ENCODE data around the gene AP4S1. TPM values are rescaled to one million over a fixed set of nuclear protein-coding genes. Genes with fewer than 3 reads are reported as not detected.

Gene AP4S1
- total RNA-seq, 6 donors from 2014 or later: 5.3 to 11.1 (median 6.7) TPM

DNA sequence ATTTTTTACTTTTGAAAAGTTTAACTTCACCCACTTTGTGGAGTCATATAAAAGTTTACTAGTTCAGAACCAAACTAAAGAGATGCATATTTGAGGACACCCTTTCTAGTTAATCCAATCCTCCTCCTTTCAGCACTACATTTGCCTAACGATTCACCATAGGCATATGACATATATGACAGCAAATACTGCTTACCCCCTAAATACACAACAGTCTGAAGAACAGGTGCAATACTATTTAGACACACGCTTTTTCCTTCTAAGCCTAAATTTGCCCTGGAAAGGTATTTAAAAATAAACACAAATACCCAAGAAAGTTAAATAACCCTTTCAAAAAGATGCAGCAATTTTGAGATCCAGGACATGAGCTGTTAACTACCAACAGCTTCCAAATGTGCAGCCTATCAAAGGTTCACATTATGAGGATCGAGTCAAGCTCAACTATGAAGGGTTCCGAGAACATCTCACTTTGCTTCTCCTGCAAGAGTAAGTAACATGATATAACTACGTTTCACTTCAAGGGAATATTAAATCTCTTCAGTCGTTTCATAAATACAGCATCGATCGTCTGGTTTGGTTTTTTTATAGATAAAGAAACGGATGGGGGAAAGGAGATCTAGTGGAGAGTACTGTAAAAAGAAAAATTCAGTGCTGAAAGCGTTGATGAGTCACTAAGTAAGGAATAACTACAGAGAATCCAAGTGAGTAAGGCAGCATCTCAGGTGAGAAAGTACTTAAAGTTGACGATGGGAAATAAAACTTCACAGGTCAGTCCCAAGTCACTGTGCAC is 677 bp upstream of the AP4S1 start:
- H3K9me3 ChIP-seq: no peaks in the 10 kb centered on the region
- H3K4me1 ChIP-seq: peaks cover 19 to 30% (median 23%) of the 10 kb centered on the region in 4 donors
- DNase-seq: no peak
- no peaks in the 10 kb centered on the region for H3K36me3 ChIP-seq
- H3K27ac ChIP-seq: peak overlapping the region; percentile 97 to 100 (median 98)
- peak overlapping the region; percentile 63 to 90 (median 72) for H3K4me3 ChIP-seq
- WGBS, 2 donors: 5 to 8% methylated on average over 11 of the region's 11 CpGs
- no peak for ATAC-seq (ENCODE audit: low FRiP score in 2 of 2)
- H3K27me3 ChIP-seq: no peaks in the 10 kb centered on the region
- TF ChIP-seq, protein P1, sequence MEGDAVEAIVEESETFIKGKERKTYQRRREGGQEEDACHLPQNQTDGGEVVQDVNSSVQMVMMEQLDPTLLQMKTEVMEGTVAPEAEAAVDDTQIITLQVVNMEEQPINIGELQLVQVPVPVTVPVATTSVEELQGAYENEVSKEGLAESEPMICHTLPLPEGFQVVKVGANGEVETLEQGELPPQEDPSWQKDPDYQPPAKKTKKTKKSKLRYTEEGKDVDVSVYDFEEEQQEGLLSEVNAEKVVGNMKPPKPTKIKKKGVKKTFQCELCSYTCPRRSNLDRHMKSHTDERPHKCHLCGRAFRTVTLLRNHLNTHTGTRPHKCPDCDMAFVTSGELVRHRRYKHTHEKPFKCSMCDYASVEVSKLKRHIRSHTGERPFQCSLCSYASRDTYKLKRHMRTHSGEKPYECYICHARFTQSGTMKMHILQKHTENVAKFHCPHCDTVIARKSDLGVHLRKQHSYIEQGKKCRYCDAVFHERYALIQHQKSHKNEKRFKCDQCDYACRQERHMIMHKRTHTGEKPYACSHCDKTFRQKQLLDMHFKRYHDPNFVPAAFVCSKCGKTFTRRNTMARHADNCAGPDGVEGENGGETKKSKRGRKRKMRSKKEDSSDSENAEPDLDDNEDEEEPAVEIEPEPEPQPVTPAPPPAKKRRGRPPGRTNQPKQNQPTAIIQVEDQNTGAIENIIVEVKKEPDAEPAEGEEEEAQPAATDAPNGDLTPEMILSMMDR (IDR thresholded peaks at IDR 0.05): no peak
- TF ChIP-seq POLR2AphosphoS5 (IDR thresholded peaks at IDR 0.05) (no peak), POLR2A (IDR thresholded peaks at IDR 0.05) (no peak), EP300 (IDR thresholded peaks at IDR 0.05) (no peak)

DNA sequence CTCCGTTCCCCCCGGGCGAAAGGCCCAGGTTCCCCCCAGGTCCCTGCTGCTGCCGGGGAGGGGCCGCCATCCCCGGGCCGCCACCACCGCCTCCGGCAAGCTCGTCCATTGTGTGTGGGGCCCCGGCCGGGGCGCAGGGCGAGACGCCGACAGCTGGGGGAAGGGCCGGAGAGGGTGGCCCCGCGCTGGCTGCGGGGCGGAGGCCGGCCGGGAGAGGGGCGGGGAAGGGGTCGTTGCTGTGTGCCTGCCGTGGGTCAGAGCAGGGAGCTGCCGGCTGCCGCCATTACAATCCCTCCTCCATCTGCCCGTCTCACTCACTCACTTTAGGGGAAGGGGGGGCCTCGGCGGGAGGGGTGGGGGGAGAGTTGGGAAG is 614 bp downstream of the AP4S1 start, which contains the start of gene STRN3:
STRN3 (minus strand) TSS at position 303 of the 373 bp plus-strand sequence; CDS start at position 109, 194 bp downstream.
- ATAC-seq (ENCODE audit: low FRiP score in 2 of 2) (no peak), DNase-seq (peak in 1 of 2 donors; percentile 93)
- peak in 1 of 2 donors; percentile 60 for TF ChIP-seq POLR2AphosphoS5 (IDR thresholded peaks at IDR 0.05)
- no peak for TF ChIP-seq POLR2A (IDR thresholded peaks at IDR 0.05)
- no peak for TF ChIP-seq EP300 (IDR thresholded peaks at IDR 0.05)
- TF ChIP-seq, protein P1 (IDR thresholded peaks at IDR 0.05): no peak
- Histone ChIP-seq H3K36me3 (no peaks in the 10 kb centered on the region), H3K9me3 (no peaks in the 10 kb centered on the region), H3K27ac (peak within 1 kb of the TSS; percentile 97 to 100 (median 98)), H3K4me1 (peaks cover 19 to 30% (median 23%) of the 10 kb centered on the region in 4 donors), H3K27me3 (no peaks in the 10 kb centered on the region), H3K4me3 (peak within 1 kb of the TSS; percentile 63 to 90 (median 72))
- WGBS, 2 donors: 0% methylated on average over 3 of the region's 31 CpGs; no CpG with 5 or more reads in 1 of the 2 donors

DNA sequence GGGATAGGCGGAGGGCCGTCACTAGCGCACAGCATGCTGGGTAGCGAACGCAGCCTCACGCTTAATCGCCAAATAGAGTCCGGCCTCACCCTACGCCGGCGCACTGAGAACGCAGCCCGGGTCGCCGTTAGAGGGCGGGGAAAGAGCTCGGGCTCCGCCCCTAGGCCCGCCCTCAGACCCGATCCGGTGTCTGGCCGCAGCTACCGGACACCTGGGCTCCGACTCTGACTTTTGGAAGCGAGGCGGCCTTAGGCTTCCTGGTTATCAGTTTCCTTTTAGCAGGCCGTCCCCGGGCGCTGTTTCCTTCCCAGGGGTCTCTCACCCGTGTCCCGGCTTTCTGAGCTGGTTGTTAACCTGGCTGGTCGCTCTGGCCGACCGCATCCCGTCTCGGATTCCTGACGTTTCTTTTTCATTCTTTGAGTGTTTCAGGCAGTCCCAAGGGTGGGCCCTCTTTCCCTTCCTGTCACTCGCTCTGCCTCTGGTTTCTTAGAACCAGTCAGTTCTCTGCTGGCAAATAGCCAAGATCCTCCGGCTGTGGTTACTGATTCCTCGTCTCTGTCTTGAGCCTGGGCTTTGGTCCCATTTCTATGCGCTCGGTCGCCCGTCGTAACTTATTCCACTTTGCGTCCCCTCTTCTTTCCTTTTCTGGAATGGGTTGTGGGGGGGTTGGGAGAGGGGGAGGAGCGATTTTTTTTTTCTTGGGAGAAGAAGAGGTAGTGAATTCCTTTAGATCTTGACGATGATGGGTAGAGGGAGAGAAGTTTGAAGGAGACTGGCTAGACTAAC is 1.2 kb downstream of the AP4S1 start:
- Histone ChIP-seq H3K9me3 (no peaks in the 10 kb centered on the region), H3K27ac (peak overlapping the region; percentile 97 to 100 (median 98)), H3K36me3 (no peaks in the 10 kb centered on the region), H3K27me3 (no peaks in the 10 kb centered on the region), H3K4me3 (peak overlapping the region; percentile 63 to 90 (median 72)), H3K4me1 (peaks cover 19 to 30% (median 23%) of the 10 kb centered on the region in 4 donors)
- peak; percentile 98 to 100 for ATAC-seq (ENCODE audit: low FRiP score in 2 of 2)
- TF ChIP-seq POLR2A (IDR thresholded peaks at IDR 0.05): peak in 3 of 4 donors; percentile 46 to 85 (median 59)
- no peak for TF ChIP-seq EP300 (IDR thresholded peaks at IDR 0.05)
- TF ChIP-seq, protein P1 (IDR thresholded peaks at IDR 0.05): peak in 1 of 6 experiments; percentile 33
- peak; percentile 27 to 79 for TF ChIP-seq POLR2AphosphoS5 (IDR thresholded peaks at IDR 0.05)
- WGBS, 2 donors: 0 to 1% methylated on average over 27 to 48 of the region's 48 CpGs
- peak; percentile 97 to 98 for DNase-seq

DNA sequence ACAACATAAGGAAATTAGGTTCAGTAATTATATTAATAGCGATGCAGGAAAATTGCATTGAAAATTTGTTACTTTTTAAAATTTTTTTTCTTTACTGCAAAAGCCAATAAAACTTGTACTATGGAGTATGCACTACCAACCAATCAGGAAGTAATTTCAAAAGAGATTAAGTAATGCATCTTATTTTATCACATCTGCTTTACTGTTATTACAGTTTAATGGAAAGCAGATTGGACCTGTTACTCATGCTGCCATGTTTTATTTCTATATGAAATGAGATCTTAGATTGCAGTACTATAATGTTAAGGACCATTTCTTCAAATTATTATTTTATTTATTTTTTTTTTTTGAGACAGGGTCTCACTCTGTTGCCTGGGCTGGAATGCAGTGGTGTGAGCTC is 2.4 kb downstream of the AP4S1 start:
- peak overlapping the region in 2 of 4 donors; percentile 98 to 100 for H3K27ac ChIP-seq
- no peak for ATAC-seq (ENCODE audit: low FRiP score in 2 of 2)

More for the DNA sequence above, 2.4 kb downstream of the AP4S1 start:
- no peaks in the 10 kb centered on the region for H3K36me3 ChIP-seq
- DNase-seq: no peak
- WGBS, 2 donors: 95% methylated on average over 1 of the region's 1 CpG
- no peak for TF ChIP-seq EP300 (IDR thresholded peaks at IDR 0.05)
- no peak for TF ChIP-seq POLR2AphosphoS5 (IDR thresholded peaks at IDR 0.05)
- TF ChIP-seq, protein P1 (IDR thresholded peaks at IDR 0.05): no peak
- no peak for TF ChIP-seq POLR2A (IDR thresholded peaks at IDR 0.05)
- H3K9me3 ChIP-seq: no peaks in the 10 kb centered on the region
- H3K27me3 ChIP-seq: no peaks in the 10 kb centered on the region
- peaks cover 19 to 30% (median 22%) of the 10 kb centered on the region in 4 donors for H3K4me1 ChIP-seq
- H3K4me3 ChIP-seq: peak overlapping the region in 3 of 4 donors; percentile 63 to 90 (median 67)
